ENCODE measurements around the gene MATN4. TPM values are rescaled to one million over a fixed set of nuclear protein-coding genes. Genes with fewer than 3 reads are reported as not detected.

MATN4 gene
- total RNA-seq, 4 donors from 2014 or later: not detected

DNA sequence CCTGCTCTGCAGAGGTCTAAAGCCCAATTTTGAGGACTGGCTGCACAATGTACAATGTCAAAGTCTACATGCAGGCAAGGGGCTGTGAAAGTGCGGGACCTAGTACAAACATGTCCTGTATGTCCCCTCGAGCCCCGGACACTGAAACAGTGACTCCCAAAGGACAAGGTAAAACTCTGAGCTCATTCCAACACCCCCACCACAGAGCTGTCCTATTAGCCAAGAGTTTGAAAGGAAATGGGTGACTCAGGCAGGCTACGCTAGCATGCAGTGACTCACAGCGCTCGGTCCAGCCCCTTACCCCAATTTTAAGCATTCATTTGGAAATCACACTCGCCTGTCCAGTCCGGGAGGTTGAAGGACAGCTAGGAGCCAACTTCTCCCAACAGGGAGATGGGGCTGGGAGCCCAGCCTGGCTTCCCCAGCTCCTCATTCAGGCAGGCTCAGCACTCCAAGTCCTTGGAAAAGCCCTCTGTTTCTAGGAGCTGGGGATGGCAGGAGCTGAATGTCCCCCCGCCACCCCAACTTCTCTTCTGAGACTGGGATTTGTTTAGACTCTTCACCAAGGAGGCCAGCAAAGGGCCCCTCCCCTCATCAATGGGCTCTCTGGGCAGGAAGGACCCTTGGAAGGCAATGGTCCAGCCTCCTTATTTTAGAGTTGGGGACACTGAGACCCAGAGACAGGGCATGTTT lies 36.2 kb upstream of the MATN4 start:
- TF ChIP-seq, protein P1, sequence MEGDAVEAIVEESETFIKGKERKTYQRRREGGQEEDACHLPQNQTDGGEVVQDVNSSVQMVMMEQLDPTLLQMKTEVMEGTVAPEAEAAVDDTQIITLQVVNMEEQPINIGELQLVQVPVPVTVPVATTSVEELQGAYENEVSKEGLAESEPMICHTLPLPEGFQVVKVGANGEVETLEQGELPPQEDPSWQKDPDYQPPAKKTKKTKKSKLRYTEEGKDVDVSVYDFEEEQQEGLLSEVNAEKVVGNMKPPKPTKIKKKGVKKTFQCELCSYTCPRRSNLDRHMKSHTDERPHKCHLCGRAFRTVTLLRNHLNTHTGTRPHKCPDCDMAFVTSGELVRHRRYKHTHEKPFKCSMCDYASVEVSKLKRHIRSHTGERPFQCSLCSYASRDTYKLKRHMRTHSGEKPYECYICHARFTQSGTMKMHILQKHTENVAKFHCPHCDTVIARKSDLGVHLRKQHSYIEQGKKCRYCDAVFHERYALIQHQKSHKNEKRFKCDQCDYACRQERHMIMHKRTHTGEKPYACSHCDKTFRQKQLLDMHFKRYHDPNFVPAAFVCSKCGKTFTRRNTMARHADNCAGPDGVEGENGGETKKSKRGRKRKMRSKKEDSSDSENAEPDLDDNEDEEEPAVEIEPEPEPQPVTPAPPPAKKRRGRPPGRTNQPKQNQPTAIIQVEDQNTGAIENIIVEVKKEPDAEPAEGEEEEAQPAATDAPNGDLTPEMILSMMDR (IDR thresholded peaks at IDR 0.05): no peak
- peak; percentile 60 to 79 (median 72) for TF ChIP-seq POLR2AphosphoS5 (IDR thresholded peaks at IDR 0.05)
- TF ChIP-seq POLR2A (IDR thresholded peaks at IDR 0.05): peak; percentile 43
- no peak for TF ChIP-seq EP300 (IDR thresholded peaks at IDR 0.05; ENCODE audit: low read depth)

DNA sequence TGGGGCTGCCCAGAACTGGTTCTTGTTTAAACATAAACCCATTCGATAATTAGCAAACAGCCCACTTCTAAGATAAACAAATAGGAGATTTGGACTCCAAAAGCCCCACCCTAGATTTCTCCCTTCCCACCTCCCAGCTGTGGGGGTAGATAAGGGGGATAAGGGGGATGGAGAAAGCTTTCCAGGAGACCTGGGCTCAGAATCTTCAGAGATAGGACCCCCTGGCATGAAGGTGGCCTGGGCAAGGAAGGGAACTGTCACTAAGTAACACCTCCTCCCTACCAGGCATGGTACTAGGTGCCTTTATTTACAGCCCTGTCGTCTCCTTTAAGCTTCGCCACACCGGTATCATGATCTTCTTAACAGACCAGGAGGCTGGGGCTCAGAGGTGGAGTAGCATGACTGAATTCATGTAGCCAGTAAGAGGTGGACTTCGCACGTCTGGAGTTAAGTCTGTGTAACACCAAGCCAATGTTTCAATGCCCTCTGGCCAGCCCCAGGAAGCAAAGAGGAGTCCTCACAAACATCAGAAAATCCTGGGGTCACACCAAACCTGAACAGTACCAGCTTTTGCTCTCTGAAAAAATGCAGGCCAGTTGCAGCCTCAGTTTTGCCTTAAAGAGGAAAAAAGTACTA lies 35.6 kb upstream of the MATN4 start:
- in situ Hi-C loops (cut with MboI; ENCODE audit: low pct_ligation_motif_present in 1 of 4, low pct_unique_long_range_greater_than_20kb in 1 of 4, low sequenced_read_pairs in 3 of 4): no loop called here
- no peaks in the 10 kb centered on the region for H3K27me3 ChIP-seq
- peak overlapping the region in 3 of 4 donors; percentile 3 to 73 (median 58) for H3K4me3 ChIP-seq
- no peak for TF ChIP-seq POLR2A (IDR thresholded peaks at IDR 0.05)
- peak in 2 of 3 donors; percentile 16 to 61 for TF ChIP-seq POLR2AphosphoS5 (IDR thresholded peaks at IDR 0.05)
- intact Hi-C loops (cut with DNase I; ENCODE audit: low total_unique reads): no loop called here
- no peaks in the 10 kb centered on the region for H3K36me3 ChIP-seq
- WGBS, 2 donors (ENCODE audit: low coverage in 1 of 2): 48% methylated on average over 6 of the region's 6 CpGs; no CpG with 5 or more reads in 1 of the 2 donors
- peaks cover 48 to 92% (median 85%) of the 10 kb centered on the region in 4 donors for H3K4me1 ChIP-seq
- H3K27ac ChIP-seq: peak overlapping the region; percentile 92 to 96 (median 94)
- no peaks in the 10 kb centered on the region for H3K9me3 ChIP-seq
- peak; percentile 76 for DNase-seq

More for the DNA sequence above, 36.2 kb upstream of the MATN4 start:
- Histone ChIP-seq H3K4me3 (peak overlapping the region; percentile 3 to 73 (median 34)), H3K27me3 (no peaks in the 10 kb centered on the region), H3K4me1 (peaks cover 42 to 87% (median 79%) of the 10 kb centered on the region in 4 donors), H3K9me3 (no peaks in the 10 kb centered on the region), H3K27ac (peak overlapping the region; percentile 92 to 96 (median 94)), H3K36me3 (no peaks in the 10 kb centered on the region)
- peak; percentile 64 for DNase-seq
- intact Hi-C loops (cut with DNase I; ENCODE audit: low total_unique reads): no loop called here
- 25% methylated on average over 9 of the region's 9 CpGs; no CpG with 5 or more reads in 1 of the 2 donors for WGBS, 2 donors (ENCODE audit: low coverage in 1 of 2)
- in situ Hi-C loops (cut with MboI; ENCODE audit: low pct_ligation_motif_present in 1 of 4, low pct_unique_long_range_greater_than_20kb in 1 of 4, low sequenced_read_pairs in 3 of 4): no loop called here

- in situ Hi-C loops (cut with MboI; ENCODE audit: low pct_ligation_motif_present in 1 of 4, low pct_unique_long_range_greater_than_20kb in 1 of 4, low sequenced_read_pairs in 3 of 4): no loop called here
- H3K27me3 ChIP-seq: no peaks in the 10 kb centered on the region
- H3K9me3 ChIP-seq: no peaks in the 10 kb centered on the region
- intact Hi-C loops (cut with DNase I; ENCODE audit: low total_unique reads): no loop called here
- peak overlapping the region; percentile 92 to 96 (median 94) for H3K27ac ChIP-seq
- H3K4me1 ChIP-seq: peaks cover 55 to 95% (median 90%) of the 10 kb centered on the region in 4 donors
- WGBS, 2 donors (ENCODE audit: low coverage in 1 of 2): 20 to 45% methylated on average over 2 to 6 of the region's 6 CpGs
- peak; percentile 72 for DNase-seq
- H3K4me3 ChIP-seq: peak overlapping the region in 3 of 4 donors; percentile 3 to 73 (median 58)
- TF ChIP-seq, protein P1 (IDR thresholded peaks at IDR 0.05): no peak
- TF ChIP-seq POLR2AphosphoS5 (IDR thresholded peaks at IDR 0.05) (peak in 2 of 3 donors; percentile 42 to 49), EP300 (IDR thresholded peaks at IDR 0.05; ENCODE audit: low read depth) (no peak)
- H3K36me3 ChIP-seq: no peaks in the 10 kb centered on the region
These were observed 34.9 kb upstream of the MATN4 start for GRCh38 chr20:45342855-45343531.

DNA sequence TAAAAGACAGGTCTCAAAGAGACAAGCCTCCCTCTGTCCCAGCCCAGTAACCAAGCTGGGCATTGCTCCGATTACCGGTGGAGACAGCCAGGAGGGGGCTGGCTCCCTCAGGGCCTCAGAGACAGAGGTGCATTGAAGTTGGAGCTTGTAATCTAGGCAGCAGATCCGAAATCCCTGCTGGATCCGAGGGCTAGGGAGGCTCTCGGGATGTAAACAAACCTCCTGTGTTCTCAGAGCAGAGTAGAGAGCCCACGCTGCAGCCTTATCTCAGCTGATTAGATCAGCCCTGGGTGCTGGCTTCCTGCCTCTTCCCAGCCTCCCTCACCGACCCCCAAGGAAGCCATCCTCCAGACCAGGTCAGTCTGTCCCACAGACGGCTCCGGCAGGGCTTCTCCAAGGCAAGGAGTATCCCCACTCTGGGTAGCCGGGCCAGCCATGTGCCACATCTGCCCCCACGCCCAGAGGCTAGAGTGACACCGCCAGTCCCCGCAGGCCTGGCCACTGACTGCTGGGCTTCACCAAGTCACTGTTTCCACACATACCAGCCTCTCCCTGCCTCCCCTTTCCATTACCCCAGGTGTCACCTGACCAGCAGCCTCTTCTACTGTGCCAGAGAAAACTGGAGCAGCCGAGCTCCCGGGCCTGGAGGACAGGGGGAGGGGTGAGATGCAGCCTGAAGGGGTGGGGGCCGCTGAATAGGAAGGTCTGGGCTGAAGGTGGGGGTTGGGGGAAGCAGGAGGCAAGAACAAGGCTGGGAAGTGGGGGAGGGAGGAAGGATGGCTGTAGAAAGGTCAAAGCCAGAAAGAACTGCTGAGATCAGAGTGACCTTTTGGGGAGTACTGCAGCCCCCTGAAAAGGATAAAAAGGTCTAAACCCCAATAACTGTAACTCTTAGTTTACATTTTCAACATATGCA lies 34.1 kb upstream of the MATN4 start:
- Histone ChIP-seq H3K4me3 (peak overlapping the region in 3 of 4 donors; percentile 0 to 73 (median 24)), H3K27me3 (no peaks in the 10 kb centered on the region), H3K9me3 (no peaks in the 10 kb centered on the region), H3K36me3 (no peaks in the 10 kb centered on the region), H3K27ac (peak overlapping the region; percentile 92 to 96 (median 94)), H3K4me1 (peaks cover 63 to 100% (median 97%) of the 10 kb centered on the region in 4 donors)
- in situ Hi-C loops (cut with MboI; ENCODE audit: low pct_ligation_motif_present in 1 of 4, low pct_unique_long_range_greater_than_20kb in 1 of 4, low sequenced_read_pairs in 3 of 4) (no loop called here), intact Hi-C loops (cut with DNase I; ENCODE audit: low total_unique reads) (no loop called here)
- DNase-seq: peak; percentile 53
- WGBS, 2 donors (ENCODE audit: low coverage in 1 of 2): 16 to 28% methylated on average over 3 to 15 of the region's 16 CpGs
- TF ChIP-seq POLR2AphosphoS5 (IDR thresholded peaks at IDR 0.05) (peak in 2 of 3 donors; percentile 27 to 75), POLR2A (IDR thresholded peaks at IDR 0.05) (peak; percentile 34)
- TF ChIP-seq, protein P1 (IDR thresholded peaks at IDR 0.05): no peak

Measured in transverse colon (tissue), 4 donors.